Progenitor cell of endocrine pancreas (in vitro differentiated cells): Measurements from ENCODE around the gene SAPCD1. TPM values are rescaled to one million over a fixed set of nuclear protein-coding genes. Genes with fewer than 3 reads are reported as not detected.
A peak's percentile ranks its signal among the peaks of the same experiment; 100 is the strongest.

Experiments used
- DNase-seq: peaks from one replicate; pipeline ENCODE4 v3.0.0; 2021; ENCODE audit warnings: low spot score; ENCODE audit not compliant: unreplicated experiment
- H3K27ac Mint-ChIP-seq: 2 replicates; pipeline ENCODE4 v1.8.0; 2021; ENCODE audit warnings: mild to moderate bottlenecking, moderate library complexity, mixed read lengths
- H3K27me3 Mint-ChIP-seq: 2 replicates; pipeline ENCODE4 v1.8.0; 2021; ENCODE audit warnings: mixed read lengths
- H3K36me3 Mint-ChIP-seq: 2 replicates; pipeline ENCODE4 v1.8.0; 2022; ENCODE audit warnings: mixed read lengths; ENCODE audit not compliant: insufficient read depth
- H3K4me1 Mint-ChIP-seq: 2 replicates; pipeline ENCODE4 v1.8.0; 2021; ENCODE audit warnings: low read depth, mixed read lengths
- H3K4me3 Mint-ChIP-seq: 2 replicates; pipeline ENCODE4 v1.8.0; 2021; ENCODE audit warnings: low read depth, mild to moderate bottlenecking, moderate library complexity, mixed read lengths
- H3K9me3 Mint-ChIP-seq: 2 replicates; pipeline ENCODE4 v1.8.0; 2021; ENCODE audit warnings: low read depth, mixed read lengths
- total RNA-seq: library from RNA; stranded (reverse); gene quantifications from 2 replicates; pipeline ENCODE4 v1.2.1, GENCODE V29; 2021
- TF ChIP-seq, protein P1 (sequence below): fragments of 200-600 bp; sonication (generic); IDR thresholded peaks from one replicate; pipeline ENCODE4 v1.5.0; 2021; ENCODE audit warnings: antibody characterized with exemption, mild to moderate bottlenecking; ENCODE audit not compliant: unreplicated experiment

The SAPCD1 gene
- total RNA-seq, 1 donor from 2014 or later = 8.6 TPM

DNA sequence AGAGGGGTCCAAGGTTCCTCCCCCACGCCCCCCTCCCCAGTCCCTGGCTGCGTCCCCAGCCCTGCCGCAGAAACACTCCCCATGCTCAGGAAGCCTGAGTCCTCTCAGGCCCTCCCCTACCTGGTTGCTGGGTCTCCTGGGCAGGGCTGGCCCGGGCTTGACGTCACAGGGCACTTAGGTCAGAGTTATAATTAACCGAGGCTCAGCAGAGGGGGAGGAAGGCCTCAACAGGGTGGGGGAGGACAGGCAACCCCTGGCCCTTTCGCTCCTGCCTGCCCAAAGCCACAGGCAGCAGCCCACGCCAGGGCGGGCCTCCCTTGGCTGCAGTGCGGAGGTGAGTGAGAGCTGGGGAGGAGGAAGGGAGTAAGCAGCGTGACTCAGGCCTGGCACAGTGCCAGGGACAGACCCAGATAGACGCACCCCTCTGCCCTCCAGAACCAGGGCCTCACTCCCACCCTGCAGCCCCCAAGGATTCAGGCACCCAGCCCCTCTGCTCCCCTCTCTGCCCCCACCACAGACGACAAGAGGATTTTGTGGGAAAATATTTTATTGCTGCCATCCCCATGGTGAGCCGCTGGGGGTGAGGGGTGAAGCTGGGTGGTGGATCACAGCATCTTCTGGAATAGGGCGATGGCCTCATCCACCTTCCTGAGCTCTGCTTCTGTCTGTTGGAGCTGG, 14.7 kb downstream of the SAPCD1 start, which contains the start of gene VWA7:
TSS of gene VWA7 (minus strand) at position 340 of the 678 bp plus-strand sequence. CDS start 549 bp downstream, outside the sequence.
- H3K27ac Mint-ChIP-seq = peak within 1 kb of the TSS; percentile 89
- TF ChIP-seq, protein P1, sequence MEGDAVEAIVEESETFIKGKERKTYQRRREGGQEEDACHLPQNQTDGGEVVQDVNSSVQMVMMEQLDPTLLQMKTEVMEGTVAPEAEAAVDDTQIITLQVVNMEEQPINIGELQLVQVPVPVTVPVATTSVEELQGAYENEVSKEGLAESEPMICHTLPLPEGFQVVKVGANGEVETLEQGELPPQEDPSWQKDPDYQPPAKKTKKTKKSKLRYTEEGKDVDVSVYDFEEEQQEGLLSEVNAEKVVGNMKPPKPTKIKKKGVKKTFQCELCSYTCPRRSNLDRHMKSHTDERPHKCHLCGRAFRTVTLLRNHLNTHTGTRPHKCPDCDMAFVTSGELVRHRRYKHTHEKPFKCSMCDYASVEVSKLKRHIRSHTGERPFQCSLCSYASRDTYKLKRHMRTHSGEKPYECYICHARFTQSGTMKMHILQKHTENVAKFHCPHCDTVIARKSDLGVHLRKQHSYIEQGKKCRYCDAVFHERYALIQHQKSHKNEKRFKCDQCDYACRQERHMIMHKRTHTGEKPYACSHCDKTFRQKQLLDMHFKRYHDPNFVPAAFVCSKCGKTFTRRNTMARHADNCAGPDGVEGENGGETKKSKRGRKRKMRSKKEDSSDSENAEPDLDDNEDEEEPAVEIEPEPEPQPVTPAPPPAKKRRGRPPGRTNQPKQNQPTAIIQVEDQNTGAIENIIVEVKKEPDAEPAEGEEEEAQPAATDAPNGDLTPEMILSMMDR = no peak
- DNase-seq = peak; percentile 46
- H3K4me1 Mint-ChIP-seq = peaks cover 12% of the 10 kb centered on the region
- H3K36me3 Mint-ChIP-seq = peaks cover 3% of the 10 kb centered on the region
- H3K27me3 Mint-ChIP-seq = no peaks in the 10 kb centered on the region
- H3K4me3 Mint-ChIP-seq = peak within 1 kb of the TSS; percentile 38
- no peaks in the 10 kb centered on the region for H3K9me3 Mint-ChIP-seq

GRCh38 chr6:31777667-31778050, 15.2 kb downstream of the SAPCD1 start:
- H3K36me3 Mint-ChIP-seq = peaks cover 3% of the 10 kb centered on the region
- TF ChIP-seq, protein P1 = no peak
- H3K27ac Mint-ChIP-seq = peak overlapping the region; percentile 89
- no peaks in the 10 kb centered on the region for H3K9me3 Mint-ChIP-seq
- peaks cover 12% of the 10 kb centered on the region for H3K4me1 Mint-ChIP-seq
- DNase-seq = no peak
- H3K4me3 Mint-ChIP-seq = no peak overlapping the region
- H3K27me3 Mint-ChIP-seq = no peaks in the 10 kb centered on the region

DNA sequence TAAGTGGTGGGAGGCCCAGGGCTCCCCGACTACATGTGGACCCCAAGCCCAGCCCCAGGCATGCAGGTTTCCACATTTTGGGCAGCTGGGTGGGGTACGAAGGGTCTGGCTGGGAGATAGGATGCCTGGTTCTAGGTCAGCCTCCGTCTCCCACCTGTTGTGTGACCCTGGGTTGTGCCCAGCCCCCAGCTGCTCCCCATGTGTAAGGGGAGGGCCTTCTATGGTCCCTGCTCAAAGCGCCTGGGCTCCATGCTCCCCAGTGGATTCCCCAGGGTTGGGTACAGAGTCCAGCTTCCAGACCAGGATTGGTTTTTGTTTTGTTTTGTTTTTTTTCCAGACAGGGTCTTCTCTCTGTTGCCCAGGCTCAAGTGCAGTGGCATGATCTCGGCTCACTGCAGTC, 15.7 kb downstream of the SAPCD1 start:
- DNase-seq = no peak
- TF ChIP-seq, protein P1 = no peak
- H3K36me3 Mint-ChIP-seq = peaks cover 5% of the 10 kb centered on the region
- H3K9me3 Mint-ChIP-seq = no peaks in the 10 kb centered on the region
- no peak overlapping the region for H3K4me3 Mint-ChIP-seq
- no peak overlapping the region for H3K27ac Mint-ChIP-seq
- peaks cover 12% of the 10 kb centered on the region for H3K4me1 Mint-ChIP-seq
- no peaks in the 10 kb centered on the region for H3K27me3 Mint-ChIP-seq

DNA sequence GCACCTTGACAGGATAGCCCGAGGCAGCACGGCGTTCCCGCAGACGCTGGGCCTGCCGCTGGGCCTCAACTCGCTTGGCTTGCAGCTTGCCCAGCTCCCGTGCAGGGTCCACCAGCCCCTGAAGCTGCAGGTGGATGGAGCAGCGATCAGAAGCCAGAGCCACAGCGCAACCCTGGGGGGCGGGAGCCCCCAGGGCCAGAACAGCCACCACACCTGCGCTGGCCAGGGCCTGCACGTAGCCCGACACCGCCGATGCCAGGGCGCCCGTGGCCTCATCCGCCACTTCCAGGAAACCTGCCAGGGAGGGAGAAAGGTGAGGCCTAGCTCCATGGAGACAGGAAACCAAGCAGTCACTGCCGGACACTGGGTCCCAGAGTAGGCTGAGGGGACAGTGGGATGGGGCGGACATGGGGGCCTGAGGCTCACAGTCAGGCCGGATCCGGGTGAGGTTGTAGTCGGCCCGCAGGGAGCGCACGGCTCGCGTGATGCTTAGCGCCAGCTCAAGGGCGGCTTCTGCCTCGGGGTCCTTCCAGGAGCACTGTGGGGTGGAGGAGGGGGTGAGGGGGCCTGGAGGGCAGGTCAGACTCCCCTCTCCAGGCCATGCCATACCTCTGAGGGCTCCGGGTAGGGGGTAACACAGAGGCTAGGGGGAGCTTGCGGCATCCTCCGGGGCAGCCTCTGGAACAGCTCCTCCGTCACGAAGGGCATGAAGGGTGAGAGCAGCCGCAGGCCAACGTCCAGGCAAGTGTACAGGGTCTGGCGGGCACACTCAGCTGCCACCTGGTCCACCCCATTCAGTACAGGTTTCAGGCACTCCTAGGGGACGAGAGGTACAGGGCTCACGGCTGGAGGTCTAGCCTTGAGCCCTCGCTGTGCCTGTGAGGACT, 16.8 kb downstream of the SAPCD1 start:
- peaks cover 12% of the 10 kb centered on the region for H3K4me1 Mint-ChIP-seq
- H3K4me3 Mint-ChIP-seq = no peak overlapping the region
- H3K27ac Mint-ChIP-seq = no peak overlapping the region
- DNase-seq = no peak
- H3K27me3 Mint-ChIP-seq = no peaks in the 10 kb centered on the region
- peaks cover 6% of the 10 kb centered on the region for H3K36me3 Mint-ChIP-seq
- no peaks in the 10 kb centered on the region for H3K9me3 Mint-ChIP-seq
- TF ChIP-seq, protein P1 = no peak

DNA sequence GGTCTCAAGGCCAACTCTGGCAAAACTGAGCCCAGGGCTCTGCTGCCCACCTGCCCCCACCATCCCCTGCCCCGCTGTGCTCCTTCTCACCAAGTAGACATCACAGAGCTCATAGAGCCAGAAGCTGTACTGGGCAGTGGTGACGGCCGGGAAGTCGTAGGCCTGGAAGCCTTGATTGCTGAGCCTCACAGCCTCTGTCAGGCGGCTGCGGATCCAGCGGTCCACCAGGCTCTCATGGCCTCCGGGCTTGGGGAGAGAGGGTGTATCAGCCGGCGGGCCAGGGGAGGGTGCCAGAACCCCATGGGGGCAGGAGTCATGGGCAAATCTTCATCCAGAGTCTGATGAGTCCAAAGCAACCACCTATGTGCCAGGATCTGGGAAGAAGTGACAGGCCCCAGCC, 17.5 kb downstream of the SAPCD1 start:
- Mint-ChIP-seq H3K36me3 (peaks cover 12% of the 10 kb centered on the region), H3K4me1 (peaks cover 12% of the 10 kb centered on the region), H3K27me3 (no peaks in the 10 kb centered on the region), H3K27ac (no peak overlapping the region), H3K9me3 (no peaks in the 10 kb centered on the region), H3K4me3 (no peak overlapping the region)
- no peak for DNase-seq
- TF ChIP-seq, protein P1 = no peak
